H1 (cell line): ENCODE data around the gene PPP1R3F. TPM values are rescaled to one million over a fixed set of nuclear protein-coding genes. Genes with fewer than 3 reads are reported as not detected.

Source experiments
- BCL11A ChIP-seq, 2 experiments: IDR thresholded peaks; one replicate each; pipeline ENCODE4 v1.6.1; 2011; ENCODE audit warnings: low read depth in 2 of 2, low read length in 2 of 2, mild to moderate bottlenecking in 2 of 2
- NANOG ChIP-seq: IDR thresholded peaks from 2 replicates; pipeline ENCODE4 v1.6.1; 2011; ENCODE audit warnings: low read length, low read depth, mild to moderate bottlenecking, inconsistent platforms; ENCODE audit not compliant: insufficient read depth, poor library complexity, severe bottlenecking
- RXRA ChIP-seq: IDR thresholded peaks from 2 replicates; pipeline ENCODE4 v1.6.1; 2011; ENCODE audit warnings: low read depth, mild to moderate bottlenecking, low read length, moderate library complexity; ENCODE audit not compliant: insufficient read depth
- SP4 ChIP-seq: IDR thresholded peaks from 2 replicates; pipeline ENCODE4 v1.6.1; 2012; ENCODE audit warnings: low read length, inconsistent platforms
- SUZ12 ChIP-seq: fragments of 200-600 bp; sonication (generic); IDR thresholded peaks from 2 replicates; pipeline ENCODE4 v1.6.1; 2012; ENCODE audit warnings: mild to moderate bottlenecking, inconsistent platforms, low read length, moderate library complexity, mixed read lengths
- TAF7 ChIP-seq: optimal IDR thresholded peaks from 2 replicates; pipeline ENCODE3; 2011; ENCODE audit warnings: low read depth, mild to moderate bottlenecking, inconsistent platforms, low read length, moderate library complexity, borderline replicate concordance
- polyA plus RNA-seq, 7 experiments: library from polyadenylated mRNA; depleted of rRNA in 3 of 7; stranded (reverse) in 5 of 7; unstranded in 2 of 7; fragments of >200 nt in 5 of 7; fragments of 200-250 nt in 2 of 7; gene quantifications; 1 replicate in 5 of 7; 2 replicates in 1 of 7; 4 replicates in 1 of 7; pipeline versions ENCODE4 v1.2.1 to v1.2.3, GENCODE V29; 2011 to 2013; ENCODE audit warnings: missing spikeins in 2 of 7, mixed read lengths in 2 of 7
- total RNA-seq: library from RNA; stranded (reverse); fragmentation: NEBNext Ultra II Directional; extraction: Animal tissue kit (Norgen Biotek cat#: 25700); gene quantifications from 2 replicates; pipeline ENCODE4 v1.2.1, GENCODE V29; 2021
- TF ChIP-seq, protein P1 (sequence below): IDR thresholded peaks from 2 replicates; pipeline ENCODE4 v1.6.1; 2012; ENCODE audit warnings: inconsistent platforms

Gene PPP1R3F
- total and polyA plus RNA-seq, 2 of the 8 experiments (the other 6 are each of a cell fraction or from before 2014, with no cell fraction given), result 5.1 to 6.8 TPM

GRCh38 chrX:49249616-49250015 lies 20.0 kb upstream of the PPP1R3F start (continued):
- TF ChIP-seq, protein P1, sequence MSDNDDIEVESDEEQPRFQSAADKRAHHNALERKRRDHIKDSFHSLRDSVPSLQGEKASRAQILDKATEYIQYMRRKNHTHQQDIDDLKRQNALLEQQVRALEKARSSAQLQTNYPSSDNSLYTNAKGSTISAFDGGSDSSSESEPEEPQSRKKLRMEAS, result no peak
- no peak for TF ChIP-seq SP4
- TF ChIP-seq TAF7, result no peak
- no peak for TF ChIP-seq SUZ12
- TF ChIP-seq NANOG, result no peak
- TF ChIP-seq BCL11A (IDR thresholded peaks at IDR 0.05; ENCODE audit: low read depth in 2 of 2, low read length in 2 of 2), result no peak
- no peak for TF ChIP-seq RXRA
